ENCODE data around the gene PPIF.

Gene PPIF

GRCh38 chr10:79347226-79347893, at the start of gene PPIF:
PPIF (plus strand) TSS chr10:79347469; CDS start chr10:79347549, 80 bp downstream.
- peak; percentile 93 for DNase-seq

GRCh38 chr10:79298403-79299244, 48.6 kb upstream of the PPIF start:
- no peak for DNase-seq

- no peak for DNase-seq
These were observed 47.6 kb upstream of the PPIF start for GRCh38 chr10:79299397-79300241.

GRCh38 chr10:79300711-79301110, 46.6 kb upstream of the PPIF start:
- no peak for DNase-seq

GRCh38 chr10:79301754-79302530, 45.3 kb upstream of the PPIF start:
- no peak for DNase-seq

- no peak for DNase-seq
These were observed 43.4 kb upstream of the PPIF start for GRCh38 chr10:79303631-79304478.

- no peak for DNase-seq
These were observed 42.7 kb upstream of the PPIF start for GRCh38 chr10:79304479-79305087.

GRCh38 chr10:79305515-79305914, 41.8 kb upstream of the PPIF start:
- no peak for DNase-seq

- DNase-seq = no peak
These were observed 41.3 kb upstream of the PPIF start for GRCh38 chr10:79305988-79306387.

- no peak for DNase-seq
These were observed 40.5 kb upstream of the PPIF start for GRCh38 chr10:79306644-79307220.

- DNase-seq = no peak
These were observed 39.3 kb upstream of the PPIF start for GRCh38 chr10:79308016-79308415.

GRCh38 chr10:79308969-79309665, 38.2 kb upstream of the PPIF start:
- no peak for DNase-seq

- no peak for DNase-seq
These were observed 36.9 kb upstream of the PPIF start for GRCh38 chr10:79310200-79310865.

GRCh38 chr10:79310911-79311573, 36.2 kb upstream of the PPIF start:
- no peak for DNase-seq

- DNase-seq = no peak
These were observed 35.5 kb upstream of the PPIF start for GRCh38 chr10:79311581-79312407.

- DNase-seq = no peak
These were observed 34.6 kb upstream of the PPIF start for GRCh38 chr10:79312601-79313187.

- no peak for DNase-seq
These were observed 33.9 kb upstream of the PPIF start for GRCh38 chr10:79313320-79313719.

Data from CD4-positive, alpha-beta T cell treated with Interleukin-21 for 1 hour (primary cell).